HUES6 (cell line): ENCODE results near the gene RAD50.
A peak's percentile ranks its signal among the peaks of the same experiment; 100 is the strongest.
"Not testable (repeated sequence)": the region's sequence is repeated elsewhere in the genome, so short reads cannot be mapped to it uniquely, and the experiment has no call there.

ENCODE experiments used
- H3K27ac ChIP-seq: 2 replicates; pipeline ENCODE4 v1.7.0; 2013; ENCODE audit warnings: low read depth, mild to moderate bottlenecking, low read length, inconsistent platforms
- H3K27me3 ChIP-seq: 2 replicates; pipeline ENCODE4 v1.6.1; 2013; ENCODE audit warnings: low read length; ENCODE audit not compliant: control insufficient read depth, insufficient read depth
- H3K36me3 ChIP-seq: 2 replicates; pipeline ENCODE4 v1.6.1; 2013; ENCODE audit warnings: low read length; ENCODE audit not compliant: control insufficient read depth, insufficient read depth
- H3K4me1 ChIP-seq: 2 replicates; pipeline ENCODE4 v1.6.1; 2013; ENCODE audit warnings: low read length; ENCODE audit not compliant: control insufficient read depth, insufficient read depth
- H3K4me3 ChIP-seq: 2 replicates; pipeline ENCODE4 v1.5.1; 2013; ENCODE audit warnings: low read depth, low read length
- H3K9ac ChIP-seq: one replicate; pipeline ENCODE4 v1.6.1; 2013; ENCODE audit warnings: mild to moderate bottlenecking, low read length
- H3K9me3 ChIP-seq: 2 replicates; pipeline ENCODE4 v1.6.1; 2013; ENCODE audit warnings: low read depth, low read length; ENCODE audit not compliant: control insufficient read depth, insufficient read depth

RAD50 gene

GRCh38 chr5:132556763-132557477, at the start of gene RAD50:
RAD50 (plus strand) TSS chr5:132556977; CDS start chr5:132557325, 348 bp downstream.
- Histone ChIP-seq H3K4me3 (peak within 1 kb of the TSS; percentile 78), H3K36me3 (peaks cover 27% of the 10 kb centered on the region), H3K4me1 (peaks cover 2% of the 10 kb centered on the region; the same call in 1 of the 2 replicates), H3K27ac (peak within 1 kb of the TSS; percentile 82; the same call in 1 of the 2 replicates), H3K9me3 (peaks cover 2% of the 10 kb centered on the region; the same call in 1 of the 2 replicates), H3K27me3 (no peaks in the 10 kb centered on the region), H3K9ac (peak within 1 kb of the TSS; percentile 87)

GRCh38 chr5:132510076-132510475, 46.7 kb upstream of the RAD50 start:
- H3K4me1 ChIP-seq: no peaks in the 10 kb centered on the region
- H3K36me3 ChIP-seq: no peaks in the 10 kb centered on the region
- no peak overlapping the region for H3K4me3 ChIP-seq
- H3K27ac ChIP-seq: no peak overlapping the region
- H3K27me3 ChIP-seq: no peaks in the 10 kb centered on the region
- H3K9ac ChIP-seq: no peak overlapping the region
- peaks cover 15% of the 10 kb centered on the region for H3K9me3 ChIP-seq

GRCh38 chr5:132513618-132514336, 43.0 kb upstream of the RAD50 start:
- peaks cover 15% of the 10 kb centered on the region for H3K9me3 ChIP-seq
- peak overlapping the region; percentile 5; the same call in 1 of the 2 replicates for H3K4me3 ChIP-seq
- not testable (repeated sequence) for H3K9ac ChIP-seq, H3K27ac ChIP-seq, H3K27me3 ChIP-seq, H3K36me3 ChIP-seq, H3K4me1 ChIP-seq

GRCh38 chr5:132522067-132522466, 34.7 kb upstream of the RAD50 start:
- H3K27ac ChIP-seq: not testable (repeated sequence)

GRCh38 chr5:132524877-132525276, 31.9 kb upstream of the RAD50 start:
- not testable (repeated sequence) for H3K27ac ChIP-seq, H3K4me3 ChIP-seq, H3K9me3 ChIP-seq, H3K36me3 ChIP-seq, H3K9ac ChIP-seq, H3K27me3 ChIP-seq, H3K4me1 ChIP-seq

More at GRCh38 chr5:132522067-132522466, 34.7 kb upstream of the RAD50 start:
- H3K27me3 ChIP-seq, H3K36me3 ChIP-seq, H3K9ac ChIP-seq, H3K4me1 ChIP-seq, H3K4me3 ChIP-seq, H3K9me3 ChIP-seq: not testable (repeated sequence)

GRCh38 chr5:132525299-132525724, 31.5 kb upstream of the RAD50 start:
- Histone ChIP-seq H3K9ac (no peak overlapping the region), H3K27ac (no peak overlapping the region), H3K4me3 (no peak overlapping the region), H3K9me3 (peaks cover 4% of the 10 kb centered on the region; the same call in 1 of the 2 replicates), H3K27me3 (no peaks in the 10 kb centered on the region), H3K4me1 (peaks cover 2% of the 10 kb centered on the region; the same call in 1 of the 2 replicates), H3K36me3 (no peaks in the 10 kb centered on the region)

GRCh38 chr5:132526290-132526973, 30.3 kb upstream of the RAD50 start:
- Histone ChIP-seq H3K4me3 (peak overlapping the region; percentile 52), H3K36me3 (no peaks in the 10 kb centered on the region), H3K27ac (no peak overlapping the region), H3K27me3 (no peaks in the 10 kb centered on the region), H3K9ac (no peak overlapping the region), H3K9me3 (0 out of 2 replicates have a peak, but pooled peaks cover 2% of the 10 kb centered on the region), H3K4me1 (peaks cover 2% of the 10 kb centered on the region; the same call in 1 of the 2 replicates)

GRCh38 chr5:132526974-132527564, 29.7 kb upstream of the RAD50 start:
- H3K27me3 ChIP-seq: no peaks in the 10 kb centered on the region
- 0 out of 2 replicates have a peak overlapping the region, but pooled peaks have one; percentile 52 for H3K4me3 ChIP-seq
- no peak overlapping the region for H3K9ac ChIP-seq
- H3K4me1 ChIP-seq: peaks cover 2% of the 10 kb centered on the region; the same call in 1 of the 2 replicates
- H3K27ac ChIP-seq: no peak overlapping the region
- H3K36me3 ChIP-seq: no peaks in the 10 kb centered on the region
- H3K9me3 ChIP-seq: no peaks in the 10 kb centered on the region

- Histone ChIP-seq H3K4me1 (peaks cover 2% of the 10 kb centered on the region; the same call in 1 of the 2 replicates), H3K9ac (no peak overlapping the region), H3K27me3 (no peaks in the 10 kb centered on the region; the same call in 1 of the 2 replicates), H3K36me3 (no peaks in the 10 kb centered on the region), H3K4me3 (no peak overlapping the region), H3K9me3 (no peaks in the 10 kb centered on the region), H3K27ac (no peak overlapping the region)
These were observed 28.8 kb upstream of the RAD50 start for GRCh38 chr5:132528021-132528420.

GRCh38 chr5:132528866-132529634, 27.7 kb upstream of the RAD50 start:
- Histone ChIP-seq H3K9ac (no peak overlapping the region), H3K27ac (no peak overlapping the region), H3K4me3 (no peak overlapping the region), H3K36me3 (no peaks in the 10 kb centered on the region), H3K4me1 (peaks cover 2% of the 10 kb centered on the region; the same call in 1 of the 2 replicates), H3K27me3 (no peaks in the 10 kb centered on the region; the same call in 1 of the 2 replicates), H3K9me3 (no peaks in the 10 kb centered on the region)
